Stomach (tissue), 4 donors: ENCODE measurements around the gene TTLL4.

Source experiments
- POLR2AphosphoS5 ChIP-seq, 3 donors: sonication (generic); formaldehyde crosslinking; IDR thresholded peaks; one replicate each; pipeline ENCODE4 v1.6.1; 2016; ENCODE audit warnings: antibody characterized with exemption in 3 of 3
- TF ChIP-seq, protein P1 (sequence below), 7 experiments: fragments of 450-650 bp in 4 of 7; fragments of 200-600 bp in 3 of 7; sonication (generic) in 3 of 7; IDR thresholded peaks; one replicate each; pipeline ENCODE4 v1.5.1; 2016 to 2019; ENCODE audit warnings: antibody characterized with exemption in 7 of 7, control low read depth in 2 of 7, mild to moderate bottlenecking in 1 of 7

DNA sequence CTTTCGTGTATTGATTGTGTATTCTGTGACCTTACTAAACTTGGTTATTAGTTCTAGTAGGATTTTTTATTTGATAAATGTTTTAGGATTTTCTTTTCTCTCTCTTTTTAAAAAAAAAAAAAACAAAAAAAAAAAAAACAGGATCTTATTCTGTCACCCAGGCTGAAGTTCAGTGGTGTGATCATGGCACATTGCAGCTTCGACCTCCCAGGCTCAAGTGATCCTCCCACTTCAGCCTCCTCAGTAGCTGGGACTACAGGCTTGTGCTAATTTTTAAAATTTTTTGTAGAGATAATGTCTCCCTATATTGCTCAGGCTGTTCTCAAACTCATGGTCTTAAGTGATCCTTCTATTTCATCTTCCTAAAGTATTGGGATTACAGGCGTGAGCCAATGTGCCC, 19.0 kb downstream of the TTLL4 start:
- TF ChIP-seq, protein P1, sequence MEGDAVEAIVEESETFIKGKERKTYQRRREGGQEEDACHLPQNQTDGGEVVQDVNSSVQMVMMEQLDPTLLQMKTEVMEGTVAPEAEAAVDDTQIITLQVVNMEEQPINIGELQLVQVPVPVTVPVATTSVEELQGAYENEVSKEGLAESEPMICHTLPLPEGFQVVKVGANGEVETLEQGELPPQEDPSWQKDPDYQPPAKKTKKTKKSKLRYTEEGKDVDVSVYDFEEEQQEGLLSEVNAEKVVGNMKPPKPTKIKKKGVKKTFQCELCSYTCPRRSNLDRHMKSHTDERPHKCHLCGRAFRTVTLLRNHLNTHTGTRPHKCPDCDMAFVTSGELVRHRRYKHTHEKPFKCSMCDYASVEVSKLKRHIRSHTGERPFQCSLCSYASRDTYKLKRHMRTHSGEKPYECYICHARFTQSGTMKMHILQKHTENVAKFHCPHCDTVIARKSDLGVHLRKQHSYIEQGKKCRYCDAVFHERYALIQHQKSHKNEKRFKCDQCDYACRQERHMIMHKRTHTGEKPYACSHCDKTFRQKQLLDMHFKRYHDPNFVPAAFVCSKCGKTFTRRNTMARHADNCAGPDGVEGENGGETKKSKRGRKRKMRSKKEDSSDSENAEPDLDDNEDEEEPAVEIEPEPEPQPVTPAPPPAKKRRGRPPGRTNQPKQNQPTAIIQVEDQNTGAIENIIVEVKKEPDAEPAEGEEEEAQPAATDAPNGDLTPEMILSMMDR (IDR thresholded peaks at IDR 0.05), result no peak
- no peak for TF ChIP-seq POLR2AphosphoS5 (IDR thresholded peaks at IDR 0.05)
